ENCODE data around the gene R3HDM1. TPM values are rescaled to one million over a fixed set of nuclear protein-coding genes. Genes with fewer than 3 reads are reported as not detected.
A peak's percentile ranks its signal among the peaks of the same experiment; 100 is the strongest.
"Not testable (repeated sequence)": the region's sequence is repeated elsewhere in the genome, so short reads cannot be mapped to it uniquely, and the experiment has no call there.

Gene R3HDM1
- total RNA-seq, 1 donor from 2014 or later = 4.6 TPM

DNA sequence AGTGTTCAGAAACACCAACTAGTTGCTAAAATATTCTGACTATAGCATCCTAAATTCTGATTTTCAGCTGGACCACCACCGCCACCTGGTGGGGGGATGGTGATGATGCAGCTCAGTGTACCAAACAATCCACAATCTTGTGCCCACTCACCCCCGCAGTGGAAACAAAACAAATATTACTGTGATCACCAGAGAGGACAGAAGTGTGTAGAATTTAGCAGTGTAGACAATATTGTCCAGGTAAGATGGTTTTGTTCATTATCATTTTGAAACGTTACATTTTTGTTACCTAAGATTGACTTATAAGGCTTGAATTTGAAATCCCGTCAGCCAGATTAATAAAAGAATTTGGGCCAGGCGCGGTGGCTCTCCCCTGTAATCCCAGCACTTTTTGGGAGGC, 178.7 kb downstream of the R3HDM1 start:
- DNase-seq (ENCODE audit: low read depth in 2 of 2) = peak; percentile 23 to 43

DNA sequence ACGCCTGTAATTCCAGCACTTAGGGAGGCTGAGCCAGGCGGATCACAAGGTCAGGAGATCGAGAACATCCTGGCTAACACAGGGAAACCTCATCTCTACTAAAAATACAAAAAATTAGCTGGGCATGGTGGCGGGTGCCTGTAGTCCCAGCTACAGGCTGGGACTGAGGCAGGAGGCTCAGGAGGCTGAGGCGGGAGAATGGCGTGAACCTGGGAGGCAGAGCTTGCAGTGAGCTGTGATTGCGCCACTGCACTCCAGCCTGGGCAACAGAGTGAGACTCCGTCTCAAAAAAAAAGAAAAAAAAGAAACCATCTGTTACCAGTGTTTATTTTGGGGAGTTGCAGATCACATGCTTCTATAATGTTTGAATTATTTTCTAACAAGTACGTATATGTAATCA, 183.8 kb downstream of the R3HDM1 start:
- not testable (repeated sequence) for DNase-seq (ENCODE audit: low read depth in 2 of 2)

- no peak for DNase-seq (ENCODE audit: low read depth in 2 of 2)
These were observed 196.9 kb downstream of the R3HDM1 start for GRCh38 chr2:135728064-135728743.

- no peak for DNase-seq (ENCODE audit: low read depth in 2 of 2)
These were observed 201.3 kb downstream of the R3HDM1 start for GRCh38 chr2:135732561-135732960.

- no peak for DNase-seq (ENCODE audit: low read depth in 2 of 2)
These were observed 201.8 kb downstream of the R3HDM1 start for GRCh38 chr2:135733045-135733444.

GRCh38 chr2:135736546-135736945, 205.3 kb downstream of the R3HDM1 start:
- DNase-seq (ENCODE audit: low read depth in 2 of 2) = no peak

DNA sequence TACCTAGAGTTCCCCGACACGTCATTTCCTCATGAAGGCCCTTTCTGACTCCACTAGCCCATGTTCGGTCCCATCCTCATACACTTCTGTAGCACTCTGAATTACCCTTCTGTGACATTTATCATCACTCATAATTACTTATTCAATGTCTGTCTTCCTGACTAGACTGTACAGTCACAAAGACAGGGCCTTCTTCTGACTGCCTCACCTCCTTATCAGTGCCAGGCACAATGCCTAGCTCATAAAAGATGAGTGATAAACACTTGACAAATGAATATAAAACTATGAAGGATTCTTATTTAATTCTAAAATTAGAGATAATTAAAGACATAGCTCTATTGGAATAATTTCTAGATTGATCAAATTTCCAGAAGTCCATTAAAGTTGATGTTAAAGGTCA, 208.9 kb downstream of the R3HDM1 start:
- DNase-seq (ENCODE audit: low read depth in 2 of 2) = no peak

DNA sequence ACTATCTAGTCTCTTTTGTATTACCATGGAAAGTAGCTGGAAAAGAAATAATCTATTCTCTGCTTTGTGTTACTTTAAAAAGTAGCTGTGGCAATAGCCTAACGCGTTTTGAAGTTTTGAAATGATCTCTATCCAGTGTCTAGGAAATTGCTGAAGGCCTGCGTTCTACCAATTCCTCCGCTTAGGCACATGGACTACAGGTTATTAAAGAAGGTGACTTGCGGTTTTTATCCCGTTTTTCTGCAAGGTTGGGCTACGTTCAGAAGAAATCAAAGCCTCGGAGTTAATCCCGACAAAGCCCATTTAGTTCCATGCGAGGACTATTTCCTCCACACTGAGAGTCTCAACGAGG, 209.7 kb downstream of the R3HDM1 start:
- no peak for DNase-seq (ENCODE audit: low read depth in 2 of 2)

DNA sequence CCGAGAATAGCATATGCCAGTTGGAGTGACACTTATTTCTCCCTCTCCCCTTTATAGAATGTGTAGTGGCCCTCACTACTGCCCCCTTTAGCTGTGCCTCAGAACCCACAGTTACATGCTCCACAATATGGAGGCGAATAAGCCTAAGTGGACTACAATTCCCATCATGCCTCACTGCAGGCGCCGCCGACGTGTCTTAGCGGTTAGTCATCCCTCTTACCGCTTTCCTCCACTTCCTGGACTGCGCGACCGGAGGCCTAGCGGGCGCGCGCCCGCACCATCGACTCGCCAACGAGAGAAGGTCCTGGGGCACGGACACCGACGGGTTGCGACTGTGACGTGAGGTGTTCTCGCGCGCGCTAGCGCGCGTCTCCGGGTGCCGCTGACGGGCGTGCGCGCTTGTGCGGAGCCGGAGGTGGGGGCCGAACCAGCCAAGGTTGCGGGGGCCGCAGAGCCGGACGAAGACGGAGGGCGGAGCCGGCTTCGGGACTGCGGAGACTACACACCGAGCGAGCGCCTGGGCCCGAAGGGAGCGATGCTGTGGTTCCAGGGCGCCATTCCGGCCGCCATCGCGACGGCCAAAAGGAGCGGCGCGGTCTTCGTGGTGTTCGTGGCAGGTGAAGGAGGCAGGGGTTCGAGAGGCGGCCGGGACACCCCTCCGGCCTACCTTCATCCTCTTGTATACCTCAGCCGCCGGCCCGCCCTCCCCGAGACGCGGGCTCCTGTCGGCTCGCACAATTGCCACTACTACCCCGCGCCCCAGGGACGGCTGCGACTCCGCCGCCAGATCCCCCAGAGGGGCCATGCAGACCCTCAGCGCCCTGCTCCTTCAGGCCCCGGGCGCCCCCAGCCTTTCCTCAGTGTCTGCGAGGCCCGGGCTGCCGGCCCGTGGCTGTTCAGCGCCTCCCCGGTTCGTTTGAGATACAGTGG, 210.4 kb downstream of the R3HDM1 start, which contains the start of gene UBXN4:
UBXN4 (plus strand) TSS at position 461 of the 930 bp plus-strand sequence; CDS start at position 536, 75 bp downstream.
- DNase-seq (ENCODE audit: low read depth in 2 of 2) = peak; percentile 97 to 100

DNA sequence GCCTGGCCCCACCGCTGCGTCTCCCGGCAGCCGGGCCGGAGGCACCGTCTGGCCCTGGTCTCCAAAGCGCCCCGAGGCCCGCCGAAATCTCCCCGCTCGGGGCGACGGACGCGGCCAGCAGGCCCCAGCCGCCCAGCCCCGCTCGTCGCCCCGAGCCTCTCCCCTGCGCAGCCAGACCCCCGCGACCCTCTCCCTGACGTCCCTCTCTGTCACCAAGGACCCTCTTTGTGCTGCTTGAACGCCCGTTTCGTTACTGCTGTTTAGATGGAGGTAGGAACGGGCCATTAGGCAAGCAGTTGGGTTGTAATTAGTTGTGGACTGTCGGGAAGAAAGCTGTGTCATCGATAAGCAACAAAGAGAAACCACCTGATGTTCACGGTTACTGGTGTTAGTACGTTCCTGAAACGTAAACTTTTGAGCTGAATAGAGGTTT, 211.1 kb downstream of the R3HDM1 start:
- DNase-seq (ENCODE audit: low read depth in 2 of 2) = peak; percentile 58 to 77

- no peak for DNase-seq (ENCODE audit: low read depth in 2 of 2)
These were observed 212.6 kb downstream of the R3HDM1 start for GRCh38 chr2:135743860-135744259.

DNA sequence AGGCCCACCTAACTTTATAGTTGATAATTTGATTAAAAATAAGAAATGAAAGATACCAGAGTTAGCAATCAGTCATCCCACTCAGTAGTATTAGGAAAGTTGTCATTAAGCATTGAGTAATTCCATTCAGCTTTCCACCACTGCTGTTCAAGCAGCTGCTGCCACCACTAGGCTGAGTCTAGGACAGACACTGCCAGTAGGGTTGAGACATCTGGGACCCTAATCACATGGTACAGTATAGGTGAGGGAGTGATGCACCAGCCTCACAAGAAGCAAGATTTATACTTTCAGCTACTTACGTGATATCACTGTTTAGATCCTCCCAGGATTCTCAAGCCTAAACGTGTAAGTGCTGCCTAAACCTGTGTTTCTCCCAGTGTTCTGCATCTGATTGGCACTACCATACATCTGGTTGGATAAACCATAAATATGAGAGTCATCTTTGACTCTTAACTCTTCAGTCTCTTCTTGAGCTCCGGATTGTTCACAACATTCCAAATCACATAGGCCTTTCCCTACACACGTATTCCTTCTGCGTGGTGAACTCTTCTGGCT, 213.6 kb downstream of the R3HDM1 start:
- DNase-seq (ENCODE audit: low read depth in 2 of 2) = peak in 1 of 2 donors; percentile 39

GRCh38 chr2:135745545-135745944, 214.3 kb downstream of the R3HDM1 start:
- peak in 1 of 2 donors; percentile 21 for DNase-seq (ENCODE audit: low read depth in 2 of 2)

GRCh38 chr2:135755573-135755972, 224.3 kb downstream of the R3HDM1 start:
- no peak for DNase-seq (ENCODE audit: low read depth in 2 of 2)

- no peak for DNase-seq (ENCODE audit: low read depth in 2 of 2)
These were observed 225.4 kb downstream of the R3HDM1 start for GRCh38 chr2:135756692-135757091.

DNA sequence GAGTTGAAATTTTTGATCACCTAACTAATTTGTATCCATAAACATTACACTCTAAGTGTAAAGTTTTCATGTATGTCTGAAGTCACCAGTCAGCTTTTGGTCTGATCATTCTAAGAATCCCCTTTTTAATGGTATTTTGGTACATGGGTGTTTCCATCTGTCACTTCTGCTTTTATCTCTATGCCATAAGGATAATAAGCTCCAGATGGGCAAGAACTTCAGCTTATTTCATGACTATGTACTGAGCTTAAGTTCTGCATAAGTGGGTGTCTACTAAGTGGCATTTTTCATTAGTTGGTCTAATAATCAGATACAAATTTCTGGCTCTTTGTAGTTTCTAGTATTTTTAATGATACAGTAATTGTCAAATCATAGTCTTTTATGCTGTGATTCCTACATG, 230.7 kb downstream of the R3HDM1 start:
- no peak for DNase-seq (ENCODE audit: low read depth in 2 of 2)

GRCh38 chr2:135762530-135762929, 231.2 kb downstream of the R3HDM1 start:
- peak in 1 of 2 donors; percentile 85 for DNase-seq (ENCODE audit: low read depth in 2 of 2)

DNA sequence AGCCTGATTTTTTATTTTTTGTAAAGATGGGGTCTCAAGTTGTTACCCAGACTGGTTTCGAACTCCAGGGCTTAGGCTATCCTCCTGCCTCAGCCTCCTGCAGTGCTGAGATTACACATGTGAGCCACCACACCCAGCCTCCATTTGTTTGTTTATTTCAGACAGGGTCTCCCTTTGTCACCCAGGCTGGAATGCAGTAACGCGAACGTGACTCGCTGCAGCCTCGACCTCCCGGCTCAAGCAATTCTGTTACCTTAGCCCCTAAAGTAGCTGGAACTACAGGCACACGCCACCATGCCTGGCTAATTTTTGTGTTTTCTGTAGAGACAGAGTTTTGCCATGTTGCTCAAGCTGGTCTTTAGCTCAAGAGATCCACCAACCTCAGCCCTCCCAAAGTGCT, 237.6 kb downstream of the R3HDM1 start:
- DNase-seq (ENCODE audit: low read depth in 2 of 2) = no peak

GRCh38 chr2:135773319-135773718, 242.0 kb downstream of the R3HDM1 start:
- DNase-seq (ENCODE audit: low read depth in 2 of 2) = no peak

GRCh38 chr2:135773917-135774316, 242.6 kb downstream of the R3HDM1 start:
- peak in 1 of 2 donors; percentile 72 for DNase-seq (ENCODE audit: low read depth in 2 of 2)
